ENCODE measurements around the gene EFNA3. TPM values are rescaled to one million over a fixed set of nuclear protein-coding genes. Genes with fewer than 3 reads are reported as not detected.
A peak's percentile ranks its signal among the peaks of the same experiment; 100 is the strongest.

The EFNA3 gene
- total and polyA plus RNA-seq, 2 donors (not counting 1 experiment from before 2014, with no cell fraction given), result 0.30 to 0.33 TPM

DNA sequence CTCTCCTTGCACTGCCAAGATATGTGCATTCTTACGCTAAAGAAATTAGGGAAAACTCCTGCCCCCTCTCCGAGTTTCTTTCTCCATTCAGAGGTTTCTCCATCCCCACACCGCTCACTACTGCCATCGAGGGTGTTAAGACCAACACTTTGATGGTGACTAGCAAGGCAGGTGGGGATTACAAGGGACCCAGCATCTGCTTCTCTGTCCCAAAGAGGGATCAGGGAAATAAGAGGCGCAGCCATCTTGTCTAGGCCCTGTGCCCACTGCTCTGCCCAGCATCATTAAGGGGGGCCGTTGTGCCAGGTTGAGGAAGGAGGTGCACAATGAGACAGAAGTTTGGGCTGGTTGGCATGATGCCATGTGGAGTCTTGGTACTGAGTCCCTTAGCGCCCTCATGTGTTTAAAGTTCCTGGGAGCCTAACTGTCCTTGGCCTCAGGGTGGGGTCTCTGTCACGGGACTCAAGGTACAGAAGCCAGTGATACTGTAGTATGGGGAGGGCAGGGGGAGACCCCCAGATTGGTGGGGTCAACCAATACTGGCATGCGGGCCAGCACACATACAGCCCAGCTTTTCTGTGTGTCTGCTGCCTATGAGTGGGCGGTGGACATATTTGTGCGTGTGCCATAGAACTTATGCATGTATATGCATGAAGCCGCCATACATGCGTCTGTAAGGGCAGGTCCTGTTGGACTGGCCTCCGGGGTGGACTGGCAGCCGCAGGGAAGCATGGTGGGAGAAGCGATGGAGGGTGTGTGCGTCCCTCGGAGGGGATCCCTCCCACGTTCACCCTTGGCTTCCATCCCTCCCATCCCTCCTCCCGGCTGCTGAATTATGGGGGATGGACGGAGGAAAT lies 5.5 kb downstream of the EFNA3 start:
- H3K9ac ChIP-seq (ENCODE audit: insufficient read depth, low read length), result no peak overlapping the region
- H3K4me3 ChIP-seq (replicated peaks in 1 of 4; ENCODE audit: control extremely low read depth in 1 of 4, insufficient read depth in 1 of 4, low read depth in 3 of 4, low read length in 4 of 4), result peak overlapping the region; percentile 32 to 86 (median 72)
- no peaks in the 10 kb centered on the region for H3K36me3 ChIP-seq (ENCODE audit: control insufficient read depth, insufficient read depth, low read length)
- peak overlapping the region; percentile 84 for H3K4me2 ChIP-seq (ENCODE audit: extremely low read depth, insufficient read depth, low read length)
- H3K27ac ChIP-seq (ENCODE audit: insufficient read depth, low read length), result no peak overlapping the region
- peaks cover 9% of the 10 kb centered on the region for H3K4me1 ChIP-seq (ENCODE audit: control insufficient read depth, extremely low read depth, insufficient read depth, low read length)
- peak in 1 of 2 donors; percentile 48 for DNase-seq (ENCODE audit: low read depth in 2 of 2)
- H3K27me3 ChIP-seq (ENCODE audit: control insufficient read depth, insufficient read depth, low read length), result peaks cover 48% of the 10 kb centered on the region
- H3K9me3 ChIP-seq (ENCODE audit: control insufficient read depth, insufficient read depth, low read depth, low read length), result no peaks in the 10 kb centered on the region
- H3K79me2 ChIP-seq (ENCODE audit: control insufficient read depth, insufficient read depth, low read length), result no peaks in the 10 kb centered on the region
- H2AFZ ChIP-seq (ENCODE audit: low read length), result peak overlapping the region; percentile 90
- TF ChIP-seq EZH2 (IDR thresholded peaks at IDR 0.05; ENCODE audit: low read length, missing control alignments), result no peak
- TF ChIP-seq, protein P1, sequence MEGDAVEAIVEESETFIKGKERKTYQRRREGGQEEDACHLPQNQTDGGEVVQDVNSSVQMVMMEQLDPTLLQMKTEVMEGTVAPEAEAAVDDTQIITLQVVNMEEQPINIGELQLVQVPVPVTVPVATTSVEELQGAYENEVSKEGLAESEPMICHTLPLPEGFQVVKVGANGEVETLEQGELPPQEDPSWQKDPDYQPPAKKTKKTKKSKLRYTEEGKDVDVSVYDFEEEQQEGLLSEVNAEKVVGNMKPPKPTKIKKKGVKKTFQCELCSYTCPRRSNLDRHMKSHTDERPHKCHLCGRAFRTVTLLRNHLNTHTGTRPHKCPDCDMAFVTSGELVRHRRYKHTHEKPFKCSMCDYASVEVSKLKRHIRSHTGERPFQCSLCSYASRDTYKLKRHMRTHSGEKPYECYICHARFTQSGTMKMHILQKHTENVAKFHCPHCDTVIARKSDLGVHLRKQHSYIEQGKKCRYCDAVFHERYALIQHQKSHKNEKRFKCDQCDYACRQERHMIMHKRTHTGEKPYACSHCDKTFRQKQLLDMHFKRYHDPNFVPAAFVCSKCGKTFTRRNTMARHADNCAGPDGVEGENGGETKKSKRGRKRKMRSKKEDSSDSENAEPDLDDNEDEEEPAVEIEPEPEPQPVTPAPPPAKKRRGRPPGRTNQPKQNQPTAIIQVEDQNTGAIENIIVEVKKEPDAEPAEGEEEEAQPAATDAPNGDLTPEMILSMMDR (conservative IDR thresholded peaks at IDR 0.05 in 1 of 2, IDR thresholded peaks at IDR 0.05 in 1 of 2; ENCODE audit: low read depth in 1 of 2, low read length in 2 of 2), result peak; percentile 19 to 25
- H4K20me1 ChIP-seq (ENCODE audit: control insufficient read depth, extremely low read depth, insufficient read depth, low read length), result no peaks in the 10 kb centered on the region

DNA sequence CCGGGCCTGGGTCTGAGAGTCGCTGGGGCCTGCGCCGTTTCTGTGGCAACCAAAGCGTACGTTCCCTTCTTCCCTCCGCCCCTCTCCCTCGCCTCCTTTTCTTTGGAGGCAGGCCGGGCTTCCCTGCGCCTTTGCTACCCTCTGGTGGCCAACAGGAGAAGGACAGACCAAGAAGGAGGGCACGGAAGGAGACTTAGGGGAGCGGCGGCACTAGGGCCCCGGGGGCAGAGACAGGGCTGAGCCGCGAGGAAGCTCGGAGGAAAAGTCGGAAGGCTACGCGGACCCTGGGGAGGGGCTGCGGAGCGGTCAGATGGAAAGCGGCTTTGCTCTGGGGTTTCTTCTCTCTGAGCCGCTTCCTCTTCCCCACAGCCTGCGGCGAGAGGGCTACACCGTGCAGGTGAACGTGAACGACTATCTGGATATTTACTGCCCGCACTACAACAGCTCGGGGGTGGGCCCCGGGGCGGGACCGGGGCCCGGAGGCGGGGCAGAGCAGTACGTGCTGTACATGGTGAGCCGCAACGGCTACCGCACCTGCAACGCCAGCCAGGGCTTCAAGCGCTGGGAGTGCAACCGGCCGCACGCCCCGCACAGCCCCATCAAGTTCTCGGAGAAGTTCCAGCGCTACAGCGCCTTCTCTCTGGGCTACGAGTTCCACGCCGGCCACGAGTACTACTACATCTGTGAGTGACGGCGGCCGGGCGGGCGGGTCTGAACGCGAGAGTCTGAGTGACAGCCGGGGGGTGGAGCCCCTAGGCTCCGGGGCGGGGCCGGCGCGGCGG lies 6.3 kb downstream of the EFNA3 start:
- peak overlapping the region; percentile 84 for H3K4me2 ChIP-seq (ENCODE audit: extremely low read depth, insufficient read depth, low read length)
- TF ChIP-seq, protein P1 (conservative IDR thresholded peaks at IDR 0.05 in 1 of 2, IDR thresholded peaks at IDR 0.05 in 1 of 2; ENCODE audit: low read depth in 1 of 2, low read length in 2 of 2), result peak; percentile 82 to 84
- TF ChIP-seq EZH2 (IDR thresholded peaks at IDR 0.05; ENCODE audit: low read length, missing control alignments), result no peak
- no peaks in the 10 kb centered on the region for H3K79me2 ChIP-seq (ENCODE audit: control insufficient read depth, insufficient read depth, low read length)
- peaks cover 9% of the 10 kb centered on the region for H3K4me1 ChIP-seq (ENCODE audit: control insufficient read depth, extremely low read depth, insufficient read depth, low read length)
- H3K4me3 ChIP-seq (replicated peaks in 1 of 4; ENCODE audit: control extremely low read depth in 1 of 4, insufficient read depth in 1 of 4, low read depth in 3 of 4, low read length in 4 of 4), result peak overlapping the region; percentile 67 to 86 (median 74)
- no peak overlapping the region for H3K9ac ChIP-seq (ENCODE audit: insufficient read depth, low read length)
- peak overlapping the region; percentile 92 for H2AFZ ChIP-seq (ENCODE audit: low read length)
- H4K20me1 ChIP-seq (ENCODE audit: control insufficient read depth, extremely low read depth, insufficient read depth, low read length), result no peaks in the 10 kb centered on the region
- peaks cover 40% of the 10 kb centered on the region for H3K27me3 ChIP-seq (ENCODE audit: control insufficient read depth, insufficient read depth, low read length)
- no peaks in the 10 kb centered on the region for H3K9me3 ChIP-seq (ENCODE audit: control insufficient read depth, insufficient read depth, low read depth, low read length)
- H3K36me3 ChIP-seq (ENCODE audit: control insufficient read depth, insufficient read depth, low read length), result no peaks in the 10 kb centered on the region
- DNase-seq (ENCODE audit: low read depth in 2 of 2), result peak; percentile 87 to 93
- peak overlapping the region; percentile 37 for H3K27ac ChIP-seq (ENCODE audit: insufficient read depth, low read length)
